Suppressor macrophage treated with lipopolysaccharide for 1 hour (primary cell): ENCODE measurements around the gene PCNX4.
A peak's percentile ranks its signal among the peaks of the same experiment; 100 is the strongest.
"Not testable (repeated sequence)": the region's sequence is repeated elsewhere in the genome, so short reads cannot be mapped to it uniquely, and the experiment has no call there.

Experiments
- DNase-seq, 3 donors: peaks; one replicate each; pipeline ENCODE4 v3.0.0-alpha.2; 2020 to 2022

The PCNX4 gene

GRCh38 chr14:60091550-60092525, at the start of gene PCNX4:
Gene PCNX4, plus strand, starts transcription at chr14:60091923. Its CDS starts 15,716 bp downstream, at chr14:60107639.
- peak; percentile 98 for DNase-seq

- not testable (repeated sequence) for DNase-seq
Observed at GRCh38 chr14:60047976-60048375, 43.7 kb upstream of the PCNX4 start.

- DNase-seq: no peak
Observed at GRCh38 chr14:60051721-60052221, 40.0 kb upstream of the PCNX4 start.

- no peak for DNase-seq
Observed at GRCh38 chr14:60058087-60058486, 33.6 kb upstream of the PCNX4 start.

- no peak for DNase-seq
Observed at GRCh38 chr14:60061371-60061770, 30.4 kb upstream of the PCNX4 start.

- peak; percentile 44 to 77 (median 73) for DNase-seq
Observed at GRCh38 chr14:60064491-60065072, 27.1 kb upstream of the PCNX4 start.

GRCh38 chr14:60067882-60068281, 23.8 kb upstream of the PCNX4 start:
- no peak for DNase-seq

- DNase-seq: no peak
Observed at GRCh38 chr14:60079723-60080122, 12.0 kb upstream of the PCNX4 start.

GRCh38 chr14:60085085-60085484, 6.6 kb upstream of the PCNX4 start:
- DNase-seq: no peak

GRCh38 chr14:60085693-60086092, 6.0 kb upstream of the PCNX4 start:
- DNase-seq: no peak

GRCh38 chr14:60087668-60088067, 4.1 kb upstream of the PCNX4 start:
- no peak for DNase-seq

- DNase-seq: peak in 1 of 3 donors; percentile 22
Observed at GRCh38 chr14:60089221-60089620, 2.5 kb upstream of the PCNX4 start.

GRCh38 chr14:60090864-60091519, 731 bp upstream of the PCNX4 start:
- DNase-seq: peak in 1 of 3 donors; percentile 35

- DNase-seq: peak in 2 of 3 donors; percentile 22 to 28
Observed at GRCh38 chr14:60092526-60092920, 800 bp downstream of the PCNX4 start.

- peak in 1 of 3 donors; percentile 24 for DNase-seq
Observed at GRCh38 chr14:60093080-60093479, 1.4 kb downstream of the PCNX4 start.

- DNase-seq: peak in 1 of 3 donors; percentile 23
Observed at GRCh38 chr14:60093606-60094005, 1.9 kb downstream of the PCNX4 start.

- no peak for DNase-seq
Observed at GRCh38 chr14:60094306-60094897, 2.7 kb downstream of the PCNX4 start.

GRCh38 chr14:60095231-60095630, 3.5 kb downstream of the PCNX4 start:
- DNase-seq: no peak

- no peak for DNase-seq
Observed at GRCh38 chr14:60095781-60096450, 4.2 kb downstream of the PCNX4 start.

GRCh38 chr14:60097974-60098373, 6.3 kb downstream of the PCNX4 start:
- no peak for DNase-seq

- DNase-seq: not testable (repeated sequence)
Observed at GRCh38 chr14:60099855-60100254, 8.1 kb downstream of the PCNX4 start.

GRCh38 chr14:60101786-60102185, 10.1 kb downstream of the PCNX4 start:
- no peak for DNase-seq
